Activated T-cell treated with anti-CD3 and anti-CD28 coated beads, Interleukin-2, amount 50 U/mL, for 72 hours (primary cell): ENCODE data around the gene NINJ1. TPM values are rescaled to one million over a fixed set of nuclear protein-coding genes. Genes with fewer than 3 reads are reported as not detected.
"Not testable (repeated sequence)": the region's sequence is repeated elsewhere in the genome, so short reads cannot be mapped to it uniquely, and the experiment has no call there.

Experiments
- ATAC-seq, 2 donors: fragments of 150-1000 bp; cut with Tn5 transposase; replicated peaks in 1 of 2; 2 replicates each; pipeline ENCODE4 v1.10.0; 2021; ENCODE audit warnings: moderate library complexity in 2 of 2, mild to moderate bottlenecking in 1 of 2
- DNase-seq, 2 donors: peaks; one replicate each; pipeline ENCODE4 v3.0.0; 2021 to 2022; ENCODE audit warnings: mixed read lengths in 1 of 2
- H3K27ac Mint-ChIP-seq: one replicate; pipeline ENCODE4 v1.8.0; 2022; ENCODE audit warnings: mild to moderate bottlenecking, moderate library complexity, mixed read lengths
- H3K27me3 Mint-ChIP-seq: one replicate; pipeline ENCODE4 v1.8.0; 2022; ENCODE audit warnings: low read depth, mixed read lengths
- H3K36me3 Mint-ChIP-seq, 2 donors: one replicate each; pipeline ENCODE4 v1.8.0; 2022; ENCODE audit warnings: mixed read lengths in 2 of 2, mild to moderate bottlenecking in 1 of 2; ENCODE audit not compliant: insufficient read depth in 2 of 2
- H3K4me1 Mint-ChIP-seq: one replicate; pipeline ENCODE4 v1.8.0; 2022; ENCODE audit warnings: low read depth, mixed read lengths
- H3K4me3 Mint-ChIP-seq, 2 donors: one replicate each; pipeline ENCODE4 v1.8.0; 2022; ENCODE audit warnings: mild to moderate bottlenecking in 2 of 2, mixed read lengths in 2 of 2, moderate library complexity in 2 of 2
- H3K9me3 Mint-ChIP-seq, 2 donors: one replicate each; pipeline ENCODE4 v1.8.0; 2022; ENCODE audit warnings: mixed read lengths in 2 of 2
- total RNA-seq, 2 donors: library from RNA; stranded (reverse); gene quantifications; one replicate each; pipeline ENCODE4 v1.2.3, GENCODE V29; 2022

The NINJ1 gene
- total RNA-seq, 2 donors from 2014 or later = 121 to 124 TPM

GRCh38 chr9:93108291-93109041 is 25.6 kb downstream of the NINJ1 start:
- ATAC-seq = peak; percentile 83 to 86
- Mint-ChIP-seq H3K36me3 (peaks cover 19 to 28% of the 10 kb centered on the region in 2 donors), H3K9me3 (peaks cover 8% of the 10 kb centered on the region in 2 donors), H3K4me3 (peak overlapping the region; percentile 61 to 80), H3K27ac (peak overlapping the region; percentile 84), H3K4me1 (peaks cover 76% of the 10 kb centered on the region), H3K27me3 (no peaks in the 10 kb centered on the region)
- peak; percentile 71 to 77 for DNase-seq

GRCh38 chr9:93107825-93108161 is 26.3 kb downstream of the NINJ1 start:
- Mint-ChIP-seq H3K36me3 (peaks cover 22 to 30% of the 10 kb centered on the region in 2 donors), H3K4me3 (peak overlapping the region; percentile 61 to 80), H3K4me1 (peaks cover 82% of the 10 kb centered on the region), H3K9me3 (peaks cover 9% of the 10 kb centered on the region in 2 donors), H3K27ac (peak overlapping the region; percentile 84), H3K27me3 (no peaks in the 10 kb centered on the region)
- ATAC-seq (peak; percentile 12 to 23), DNase-seq (no peak)

- H3K4me1 Mint-ChIP-seq = peaks cover 85% of the 10 kb centered on the region
- ATAC-seq (no peak), DNase-seq (no peak)
- peak overlapping the region in 1 of 2 donors; percentile 80 for H3K4me3 Mint-ChIP-seq
- peaks cover 9% of the 10 kb centered on the region in 2 donors for H3K9me3 Mint-ChIP-seq
- H3K36me3 Mint-ChIP-seq = peaks cover 22 to 32% of the 10 kb centered on the region in 2 donors
- H3K27ac Mint-ChIP-seq = no peak overlapping the region
- no peaks in the 10 kb centered on the region for H3K27me3 Mint-ChIP-seq
These were observed 26.8 kb downstream of the NINJ1 start for GRCh38 chr9:93107151-93107824.

- Mint-ChIP-seq H3K27ac (peak overlapping the region; percentile 15), H3K9me3 (peaks cover 11% of the 10 kb centered on the region in 2 donors), H3K27me3 (no peaks in the 10 kb centered on the region), H3K4me3 (peak overlapping the region in 1 of 2 donors; percentile 19), H3K36me3 (peaks cover 20 to 33% of the 10 kb centered on the region in 2 donors), H3K4me1 (peaks cover 78% of the 10 kb centered on the region)
- ATAC-seq = no peak
- DNase-seq = no peak
These were observed 28.4 kb downstream of the NINJ1 start for GRCh38 chr9:93105620-93106019.

- peaks cover 69% of the 10 kb centered on the region for H3K4me1 Mint-ChIP-seq
- DNase-seq, ATAC-seq, H3K27me3 Mint-ChIP-seq, H3K4me3 Mint-ChIP-seq, H3K27ac Mint-ChIP-seq: not testable (repeated sequence)
- H3K9me3 Mint-ChIP-seq = peaks cover 11% of the 10 kb centered on the region in 2 donors
- H3K36me3 Mint-ChIP-seq = peaks cover 18 to 31% of the 10 kb centered on the region in 2 donors
These were observed 33.0 kb downstream of the NINJ1 start for GRCh38 chr9:93101086-93101485.

GRCh38 chr9:93100276-93100636 is 33.8 kb downstream of the NINJ1 start:
- H3K36me3 Mint-ChIP-seq = peaks cover 16 to 29% of the 10 kb centered on the region in 2 donors
- no peak for ATAC-seq
- no peak overlapping the region for H3K27ac Mint-ChIP-seq
- DNase-seq = no peak
- peaks cover 11% of the 10 kb centered on the region in 2 donors for H3K9me3 Mint-ChIP-seq
- H3K27me3 Mint-ChIP-seq = no peaks in the 10 kb centered on the region
- H3K4me3 Mint-ChIP-seq = peak overlapping the region in 1 of 2 donors; percentile 9
- H3K4me1 Mint-ChIP-seq = peaks cover 61% of the 10 kb centered on the region

GRCh38 chr9:93099551-93100275 is 34.3 kb downstream of the NINJ1 start:
- DNase-seq (no peak), ATAC-seq (no peak)
- Mint-ChIP-seq H3K36me3 (peaks cover 12 to 26% of the 10 kb centered on the region in 2 donors), H3K27me3 (no peaks in the 10 kb centered on the region), H3K27ac (no peak overlapping the region), H3K4me3 (peak overlapping the region; percentile 21 to 97), H3K4me1 (peaks cover 60% of the 10 kb centered on the region), H3K9me3 (peaks cover 9 to 10% of the 10 kb centered on the region in 2 donors)

- peak; percentile 82 to 84 for DNase-seq
- H3K4me1 Mint-ChIP-seq = peaks cover 63% of the 10 kb centered on the region
- peak overlapping the region; percentile 92 to 97 for H3K4me3 Mint-ChIP-seq
- H3K9me3 Mint-ChIP-seq = peaks cover 2 to 3% of the 10 kb centered on the region in 2 donors
- H3K36me3 Mint-ChIP-seq = peaks cover 5 to 14% of the 10 kb centered on the region in 2 donors
- H3K27me3 Mint-ChIP-seq = no peaks in the 10 kb centered on the region
- peak; percentile 20 to 42 for ATAC-seq
- peak overlapping the region; percentile 64 for H3K27ac Mint-ChIP-seq
These were observed 35.7 kb downstream of the NINJ1 start for GRCh38 chr9:93098236-93098946.

GRCh38 chr9:93097511-93098201 is 36.4 kb downstream of the NINJ1 start:
- DNase-seq = no peak
- peak overlapping the region; percentile 92 to 97 for H3K4me3 Mint-ChIP-seq
- H3K9me3 Mint-ChIP-seq = peaks cover 1 to 2% of the 10 kb centered on the region in 2 donors
- peaks cover 63% of the 10 kb centered on the region for H3K4me1 Mint-ChIP-seq
- H3K27me3 Mint-ChIP-seq = no peaks in the 10 kb centered on the region
- H3K27ac Mint-ChIP-seq = peak overlapping the region; percentile 64
- no peak for ATAC-seq
- peaks cover 3 to 12% of the 10 kb centered on the region in 2 donors for H3K36me3 Mint-ChIP-seq

GRCh38 chr9:93096811-93097382 is 37.2 kb downstream of the NINJ1 start:
- peak overlapping the region; percentile 92 to 97 for H3K4me3 Mint-ChIP-seq
- no peak for DNase-seq

GRCh38 chr9:93096131-93096802 is 37.8 kb downstream of the NINJ1 start, which contains the start of gene CARD19:
Gene CARD19, plus strand, starts transcription at chr9:93096217. Its CDS starts 129 bp downstream, at chr9:93096346.
- peak; percentile 62 for DNase-seq
- Mint-ChIP-seq H3K27me3 (no peaks in the 10 kb centered on the region), H3K27ac (peak within 1 kb of the TSS; percentile 95), H3K9me3 (peaks cover 1% of the 10 kb centered on the region in 2 donors), H3K4me3 (peak within 1 kb of the TSS; percentile 92 to 97), H3K36me3 (peaks cover 8 to 9% of the 10 kb centered on the region in 2 donors), H3K4me1 (peaks cover 66% of the 10 kb centered on the region)
- peak; percentile 8 to 18 for ATAC-seq

More at GRCh38 chr9:93096811-93097382, 37.2 kb downstream of the NINJ1 start:
- ATAC-seq = no peak
- Mint-ChIP-seq H3K4me1 (peaks cover 65% of the 10 kb centered on the region), H3K27me3 (no peaks in the 10 kb centered on the region), H3K9me3 (no peaks in the 10 kb centered on the region), H3K27ac (peak overlapping the region; percentile 38), H3K36me3 (peaks cover 5 to 8% of the 10 kb centered on the region in 2 donors)
